K562 (cell line): ENCODE results near the gene AP3S2.

Source experiments
- CTCF ChIP-seq, 3 experiments: IDR thresholded peaks in 2 of 3; conservative IDR thresholded peaks in 1 of 3; 2 replicates each; pipeline ENCODE4 v1.5.1; 2011 to 2012; ENCODE audit warnings: low read length in 3 of 3, mild to moderate bottlenecking in 3 of 3, control low read depth in 2 of 3, improper control_type of control experiment in 1 of 3, inconsistent platforms in 1 of 3, low read depth in 1 of 3, mixed read lengths in 1 of 3, moderate library complexity in 1 of 3; ENCODE audit not compliant: insufficient read depth in 2 of 3
- GATAD2B ChIP-seq: fragments of 450-650 bp; IDR thresholded peaks from 2 replicates; pipeline ENCODE4 v1.6.1; 2017; ENCODE audit warnings: mild to moderate bottlenecking, borderline replicate concordance
- HDGF ChIP-seq: fragments of 450-650 bp; IDR thresholded peaks from 2 replicates; pipeline ENCODE4 v1.6.1; 2016
- HIVEP1 ChIP-seq: fragments of 250-450 bp; sonication (Bioruptor Pico); IDR thresholded peaks from 2 replicates; pipeline ENCODE4 v1.4.0; 2020; ENCODE audit warnings: mild to moderate bottlenecking
- IRF2 ChIP-seq: sonication (generic); formaldehyde crosslinking; IDR thresholded peaks from 2 replicates; pipeline ENCODE4 v1.8.1; 2022; ENCODE audit warnings: mild to moderate bottlenecking, missing genetic modification reagents
- REST ChIP-seq, 2 experiments: fragments of 450-650 bp; formaldehyde crosslinking in 1 of 2; IDR thresholded peaks; 2 replicates each; pipeline versions ENCODE4 v1.4.0 to v1.6.1; 2014 to 2020; ENCODE audit warnings: mild to moderate bottlenecking in 2 of 2, borderline replicate concordance in 1 of 2, low read depth in 1 of 2
- RNF219 ChIP-seq: fragments of 250-450 bp; sonication (Bioruptor Pico); IDR thresholded peaks from 2 replicates; pipeline ENCODE4 v1.5.0; 2022; ENCODE audit warnings: mild to moderate bottlenecking
- SRSF7 ChIP-seq: fragments of 200-400 bp; formaldehyde crosslinking; optimal IDR thresholded peaks from 2 replicates; pipeline ENCODE3; 2017; ENCODE audit warnings: mild to moderate bottlenecking, low read depth, low read length
- TFAM ChIP-seq: fragments of 250-450 bp; sonication (Bioruptor Pico); conservative IDR thresholded peaks from 2 replicates; pipeline ENCODE4 v1.5.0; 2021; ENCODE audit warnings: mild to moderate bottlenecking, moderate library complexity
- ZNF644 ChIP-seq: fragments of 200-800 bp; sonication (Bioruptor generic); IDR thresholded peaks from 2 replicates; pipeline ENCODE4 v1.6.1; 2016; ENCODE audit warnings: low read depth, missing genetic modification characterization, missing compliant biosample characterization

- no peak for TF ChIP-seq REST (IDR thresholded peaks at IDR 0.05; ENCODE audit: borderline replicate concordance)
- no peak for TF ChIP-seq REST (CRISPR knock-in tag; IDR thresholded peaks at IDR 0.05; ENCODE audit: low read depth)
- TF ChIP-seq GATAD2B, result no peak
- no peak for TF ChIP-seq HDGF
- no peak for TF ChIP-seq ZNF644
- TF ChIP-seq RNF219 (CRISPR knock-in tag), result no peak
- no peak for TF ChIP-seq CTCF (IDR thresholded peaks at IDR 0.05 in 2 of 3, conservative IDR thresholded peaks at IDR 0.05 in 1 of 3; ENCODE audit: insufficient read depth in 2 of 3, low read depth in 1 of 3, low read length in 3 of 3)
- TF ChIP-seq IRF2 (CRISPR knock-in tag), result no peak
- TF ChIP-seq SRSF7, result no peak
- no peak for TF ChIP-seq TFAM
- TF ChIP-seq HIVEP1, result no peak
These were observed 105.8 kb downstream of the AP3S2 start for GRCh38 chr15:89787944-89788343.
